ENCODE data around the gene RNF151.

The RNF151 gene

GRCh38 chr16:1924095-1924494 is 42.6 kb upstream of the RNF151 start:
- Histone ChIP-seq H3K4me3 (ENCODE audit: low read depth, low read length) (no peak overlapping the region), H3K4me2 (ENCODE audit: low read length) (no peak overlapping the region), H3K4me1 (peaks cover 1% of the 10 kb centered on the region), H3K27me3 (ENCODE audit: control insufficient read depth, insufficient read depth, low read length) (peaks cover 7% of the 10 kb centered on the region), H3K27ac (no peak overlapping the region), H2AFZ (no peak overlapping the region), H3K9me3 (ENCODE audit: control insufficient read depth, low read length) (no peaks in the 10 kb centered on the region), H3K79me2 (no peaks in the 10 kb centered on the region), H3K9ac (no peak overlapping the region), H3K36me3 (ENCODE audit: control insufficient read depth, insufficient read depth, low read length) (no peaks in the 10 kb centered on the region)
- no peak for TF ChIP-seq CTCF (IDR thresholded peaks at IDR 0.05)

GRCh38 chr16:1926271-1926670 is 40.4 kb upstream of the RNF151 start:
- no peaks in the 10 kb centered on the region for H3K9me3 ChIP-seq (ENCODE audit: control insufficient read depth, low read length)
- no peak overlapping the region for H3K9ac ChIP-seq
- TF ChIP-seq CTCF (IDR thresholded peaks at IDR 0.05), result no peak
- H3K27ac ChIP-seq, result no peak overlapping the region
- H3K27me3 ChIP-seq (ENCODE audit: control insufficient read depth, insufficient read depth, low read length), result peaks cover 5% of the 10 kb centered on the region
- H3K4me3 ChIP-seq (ENCODE audit: low read depth, low read length), result no peak overlapping the region
- H3K4me1 ChIP-seq, result peaks cover 4% of the 10 kb centered on the region
- no peaks in the 10 kb centered on the region for H3K79me2 ChIP-seq
- no peak overlapping the region for H2AFZ ChIP-seq
- H3K36me3 ChIP-seq (ENCODE audit: control insufficient read depth, insufficient read depth, low read length), result no peaks in the 10 kb centered on the region
- H3K4me2 ChIP-seq (ENCODE audit: low read length), result no peak overlapping the region

- Histone ChIP-seq H3K27me3 (ENCODE audit: control insufficient read depth, insufficient read depth, low read length) (no peaks in the 10 kb centered on the region), H3K79me2 (no peaks in the 10 kb centered on the region), H3K36me3 (ENCODE audit: control insufficient read depth, insufficient read depth, low read length) (no peaks in the 10 kb centered on the region), H3K4me2 (ENCODE audit: low read length) (peak overlapping the region; percentile 74), H3K9ac (peak overlapping the region; percentile 72), H3K4me3 (ENCODE audit: low read depth, low read length) (peak overlapping the region; percentile 61), H3K4me1 (peaks cover 4% of the 10 kb centered on the region), H2AFZ (peak overlapping the region; percentile 100), H3K9me3 (ENCODE audit: control insufficient read depth, low read length) (no peaks in the 10 kb centered on the region), H3K27ac (no peak overlapping the region)
- TF ChIP-seq CTCF (IDR thresholded peaks at IDR 0.05), result no peak
These were observed 37.6 kb upstream of the RNF151 start for GRCh38 chr16:1929105-1929504.

GRCh38 chr16:1929578-1930337 is 36.9 kb upstream of the RNF151 start:
- TF ChIP-seq CTCF (IDR thresholded peaks at IDR 0.05), result peak; percentile 99
- Histone ChIP-seq H3K9ac (peak overlapping the region; percentile 72), H3K4me2 (ENCODE audit: low read length) (peak overlapping the region; percentile 74), H3K27me3 (ENCODE audit: control insufficient read depth, insufficient read depth, low read length) (no peaks in the 10 kb centered on the region), H3K27ac (no peak overlapping the region), H3K79me2 (no peaks in the 10 kb centered on the region), H3K36me3 (ENCODE audit: control insufficient read depth, insufficient read depth, low read length) (no peaks in the 10 kb centered on the region), H3K4me3 (ENCODE audit: low read depth, low read length) (peak overlapping the region; percentile 61), H3K4me1 (peaks cover 4% of the 10 kb centered on the region), H2AFZ (peak overlapping the region; percentile 100), H3K9me3 (ENCODE audit: control insufficient read depth, low read length) (no peaks in the 10 kb centered on the region)

- Histone ChIP-seq H2AFZ (no peak overlapping the region), H3K79me2 (no peaks in the 10 kb centered on the region), H3K9me3 (ENCODE audit: control insufficient read depth, low read length) (no peaks in the 10 kb centered on the region), H3K4me2 (ENCODE audit: low read length) (no peak overlapping the region), H3K4me1 (peaks cover 4% of the 10 kb centered on the region), H3K4me3 (ENCODE audit: low read depth, low read length) (no peak overlapping the region), H3K9ac (no peak overlapping the region), H3K27ac (no peak overlapping the region), H3K36me3 (ENCODE audit: control insufficient read depth, insufficient read depth, low read length) (no peaks in the 10 kb centered on the region), H3K27me3 (ENCODE audit: control insufficient read depth, insufficient read depth, low read length) (no peaks in the 10 kb centered on the region)
- TF ChIP-seq CTCF (IDR thresholded peaks at IDR 0.05), result no peak
These were observed 36.3 kb upstream of the RNF151 start for GRCh38 chr16:1930338-1930720.
